Left kidney (tissue), 8 donors: ENCODE measurements around the gene TCP11X2. TPM values are rescaled to one million over a fixed set of nuclear protein-coding genes. Genes with fewer than 3 reads are reported as not detected.
"Not testable (repeated sequence)": the region's sequence is repeated elsewhere in the genome, so short reads cannot be mapped to it uniquely, and the experiment has no call there.

Experiments used
- DNase-seq: peaks from one replicate; pipeline ENCODE4 v3.0.0-alpha.2; 2013
- long read RNA-seq, 8 donors: transcript quantifications; one replicate each; lab custom pipeline, GENCODE V29; 2026
- polyA plus RNA-seq: library from polyadenylated mRNA; unstranded; fragments of 120-200 nt; gene quantifications from one replicate; pipeline ENCODE4 v1.2.1, GENCODE V29; 2013; ENCODE audit not compliant: insufficient read length

The TCP11X2 gene
- 2.4 TPM for polyA plus RNA-seq
- long read RNA-seq, donor 1: 0 reads
- long read RNA-seq, donor 2: 0 reads
- long read RNA-seq, donor 3: 0 reads
- long read RNA-seq, donor 4: 0 reads
- long read RNA-seq, donor 5: 0 reads
- long read RNA-seq, donor 6: 0 reads
- long read RNA-seq, donor 7: 0 reads
- long read RNA-seq, donor 8: 0 reads

DNA sequence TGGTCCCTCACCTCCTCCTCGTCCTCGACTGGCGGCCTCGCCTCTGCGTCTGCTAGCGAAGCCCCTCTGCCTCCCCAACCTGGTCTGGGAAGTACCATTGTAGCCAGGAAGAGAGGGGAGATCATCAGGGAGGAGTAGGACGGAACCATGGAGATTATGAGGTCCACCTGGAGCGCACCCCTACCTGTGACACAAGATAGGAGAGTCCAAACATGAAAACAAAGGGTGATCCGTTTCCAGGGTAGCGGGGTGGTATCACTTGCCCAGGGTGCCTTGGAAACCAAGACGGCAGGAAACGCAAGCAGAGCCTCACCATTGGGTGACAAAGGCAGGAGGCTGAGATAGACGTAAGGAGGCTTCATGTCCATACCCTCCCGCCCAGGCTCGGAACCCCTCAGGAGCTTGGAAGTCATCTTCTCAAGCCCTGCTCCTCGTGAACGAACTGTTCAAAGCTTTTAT lies at the start of gene TCP11X2:
Gene TCP11X2 (minus strand): TSS at position 51 of the 459 bp plus-strand sequence.
- not testable (repeated sequence) for DNase-seq

DNA sequence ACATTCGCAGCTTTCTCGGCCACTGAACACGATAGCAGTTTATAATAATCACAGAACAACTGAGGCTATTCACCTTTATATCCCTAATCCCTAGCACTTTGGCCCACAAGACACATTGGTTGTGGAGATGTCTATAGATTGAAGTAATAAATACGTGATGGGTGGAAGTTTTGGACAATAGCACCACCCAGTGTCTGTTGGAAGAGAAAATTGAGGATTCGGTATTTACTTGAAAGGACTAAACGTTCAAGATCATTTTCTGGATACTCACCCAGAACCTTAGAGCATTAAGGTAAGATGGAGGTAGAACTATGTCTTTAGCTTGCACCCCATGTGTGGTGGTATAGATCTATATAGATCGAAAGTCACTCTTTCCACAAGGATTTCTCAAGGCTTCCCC lies 45.7 kb upstream of the TCP11X2 start:
- DNase-seq: peak; percentile 27

- DNase-seq: peak; percentile 72
Observed at GRCh38 chrX:102515975-102516941, 44.6 kb upstream of the TCP11X2 start, which contains the start of gene TMSB15A. Gene TMSB15A (minus strand): TSS chrX:102516739.

DNA sequence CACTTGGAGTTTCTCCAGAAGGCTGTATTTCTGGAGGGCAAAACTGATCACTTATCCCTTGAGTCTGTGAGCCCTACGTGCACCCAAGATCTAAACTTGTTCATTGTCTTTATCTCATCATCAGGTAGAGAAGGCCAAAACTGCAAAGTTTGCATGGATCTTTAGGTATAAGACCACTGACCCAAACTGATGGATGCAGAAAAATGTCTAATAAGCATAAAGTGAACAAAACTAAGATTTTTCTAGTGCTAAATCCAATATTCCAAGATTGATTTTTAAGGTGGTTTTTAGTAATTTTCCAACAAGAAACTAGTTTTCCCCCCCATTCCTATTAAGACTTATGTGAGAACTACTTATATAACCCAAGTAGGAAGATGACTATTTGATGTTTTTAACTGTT lies 42.9 kb upstream of the TCP11X2 start:
- no peak for DNase-seq

- DNase-seq: no peak
Observed at GRCh38 chrX:102498732-102499131, 27.1 kb upstream of the TCP11X2 start.

- no peak for DNase-seq
Observed at GRCh38 chrX:102491766-102492165, 20.2 kb upstream of the TCP11X2 start.

DNA sequence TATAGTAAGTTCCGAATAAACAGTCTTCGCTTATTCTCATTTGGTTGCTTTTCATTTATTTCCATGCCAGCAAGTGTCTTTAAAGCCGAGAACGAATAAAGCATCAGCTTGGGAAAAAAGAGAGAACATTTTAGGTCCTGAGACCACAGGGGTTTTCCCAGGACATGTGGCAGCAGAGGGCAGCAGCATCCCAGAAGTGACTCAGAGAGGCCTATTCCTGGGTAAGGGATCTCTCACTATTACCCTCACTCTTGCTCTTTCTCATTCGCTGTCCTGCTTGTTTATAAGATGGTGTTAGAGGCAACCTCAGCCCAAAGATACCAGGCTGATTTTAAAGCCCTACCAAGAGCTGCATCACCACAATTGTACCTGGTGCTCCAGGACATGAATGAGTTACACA lies 7.2 kb upstream of the TCP11X2 start:
- DNase-seq: not testable (repeated sequence)

DNA sequence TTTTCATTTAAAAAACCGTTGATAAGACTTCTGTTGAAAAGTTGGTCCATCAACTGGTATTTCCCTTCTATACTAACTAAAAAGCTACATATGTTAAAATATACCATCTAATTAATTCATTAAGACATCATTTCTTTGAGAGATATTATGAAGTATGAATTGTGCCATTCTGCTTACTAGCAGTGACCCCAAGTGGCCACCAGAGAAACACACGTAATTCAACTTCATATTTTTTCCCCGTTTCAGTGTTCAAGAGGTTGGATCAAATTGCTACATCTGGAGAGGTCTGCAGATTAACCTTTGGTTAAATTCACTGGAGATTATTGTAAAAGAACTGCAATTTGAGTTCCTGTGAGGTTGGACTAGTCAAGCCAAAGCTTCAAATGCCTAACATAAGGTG lies 1.4 kb downstream of the TCP11X2 start:
- not testable (repeated sequence) for DNase-seq

DNA sequence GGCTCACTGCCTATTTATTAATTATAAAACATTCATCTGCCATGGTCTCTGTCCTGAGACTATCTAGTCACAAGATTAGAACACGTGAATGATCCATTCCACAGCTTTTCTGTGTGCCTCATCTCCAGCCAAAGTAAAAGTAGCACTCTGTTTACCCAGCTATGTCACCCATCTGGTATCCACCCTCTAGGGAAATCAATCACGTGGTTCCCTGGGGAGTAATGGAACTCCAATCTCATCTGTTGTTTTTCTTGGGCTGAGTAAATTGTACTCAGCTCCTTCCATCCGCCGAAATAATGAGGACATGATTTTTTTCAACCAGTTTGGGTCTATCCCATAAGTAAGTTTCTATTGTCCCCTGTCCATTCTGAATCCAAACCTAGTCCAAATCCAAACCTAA lies 13.0 kb downstream of the TCP11X2 start:
- not testable (repeated sequence) for DNase-seq

GRCh38 chrX:102439908-102440307 lies 31.7 kb downstream of the TCP11X2 start, which contains the start of gene NXF2B:
Gene NXF2B (minus strand): TSS chrX:102440008. CDS start chrX:102380036, 59,972 bp downstream.
- DNase-seq: not testable (repeated sequence)

GRCh38 chrX:102414493-102414892 lies 57.1 kb downstream of the TCP11X2 start:
- DNase-seq: not testable (repeated sequence)

Other genes with a start within 250 kb of the TCP11X2 start
- 0.71 TPM for gene NXF2, start 224.6 kb downstream of the TCP11X2 start, polyA plus RNA-seq
- 1.8 TPM for gene NXF2B, start 31.8 kb downstream of the TCP11X2 start, polyA plus RNA-seq
- gene TMSB15A, start 44.9 kb upstream of the TCP11X2 start, polyA plus RNA-seq: 80.4 TPM
- gene ARMCX5, start 127.7 kb upstream of the TCP11X2 start, polyA plus RNA-seq: 15.9 TPM
- gene GPRASP1, start 179.7 kb upstream of the TCP11X2 start, polyA plus RNA-seq: 18.2 TPM
- 41.7 TPM for gene GPRASP2, start 240.6 kb upstream of the TCP11X2 start, polyA plus RNA-seq
- gene GPRASP3, start 248.9 kb upstream of the TCP11X2 start, polyA plus RNA-seq: 20.8 TPM